SK-N-MC (cell line): ENCODE results near the gene RWDD1.

Experiments
- EZH2 ChIP-seq: fragments of 200-600 bp; sonication (generic); IDR thresholded peaks from one replicate; pipeline ENCODE4 v1.6.1; 2017; ENCODE audit warnings: antibody characterized with exemption
- POLR2AphosphoS5 ChIP-seq: IDR thresholded peaks from 2 replicates; pipeline ENCODE4 v1.6.1; 2012; ENCODE audit warnings: mild to moderate bottlenecking, low read depth, low read length, borderline replicate concordance

DNA sequence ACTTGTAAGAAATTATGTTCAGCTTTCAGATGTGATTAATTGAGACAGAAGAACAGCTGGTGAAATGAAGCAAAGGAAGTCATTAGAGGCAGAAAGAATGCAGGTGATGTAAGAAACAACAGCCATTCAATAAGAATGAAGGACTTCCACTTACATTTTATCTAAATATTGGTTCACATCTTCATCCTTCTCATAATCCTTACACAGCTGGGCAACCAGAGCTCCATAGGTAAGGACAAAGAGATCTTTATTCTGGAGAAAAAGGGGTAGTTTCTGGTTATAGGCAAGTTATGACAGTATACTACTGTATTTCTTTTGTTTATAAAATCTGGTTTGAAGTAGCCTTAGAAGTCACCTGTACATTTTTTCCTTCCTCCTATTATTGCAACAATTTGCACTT lies 28.2 kb upstream of the RWDD1 start:
- TF ChIP-seq EZH2 (no peak), POLR2AphosphoS5 (no peak)
